HepG2 (cell line): Measurements from ENCODE around the gene OPN1LW. TPM values are rescaled to one million over a fixed set of nuclear protein-coding genes. Genes with fewer than 3 reads are reported as not detected.

ENCODE experiments used
- polyA plus RNA-seq, 8 experiments: library from polyadenylated mRNA; depleted of rRNA in 3 of 8; stranded (reverse) in 7 of 8; unstranded in 1 of 8; fragments of >200 nt; fragmentation: Illumina TruSeq in 4 of 8; extraction: Trizol in 4 of 8; gene quantifications; 2 replicates each; pipeline versions ENCODE4 v1.2.1 to v1.2.3, GENCODE V29; 2011 to 2016; ENCODE audit warnings: low read depth in 4 of 8, missing spikeins in 1 of 8, mixed read lengths in 1 of 8; ENCODE audit not compliant: insufficient read depth in 1 of 8
- total RNA-seq, 5 experiments: library from RNA; depleted of rRNA; stranded (reverse); fragments of >200 nt; fragmentation: Illumina TruSeq; extraction: Trizol; gene quantifications; 2 replicates each; pipeline ENCODE4 v1.2.3, GENCODE V29; 2016; ENCODE audit warnings: low read depth in 1 of 5

OPN1LW gene
- total and polyA plus RNA-seq, 2 of the 13 experiments (the other 11 are each of a cell fraction or from before 2014, with no cell fraction given) = not detected

Other genes with a start within 250 kb of the OPN1LW start
- gene AVPR2, start 239.6 kb upstream of the OPN1LW start, total RNA-seq (2016; rRNA removed; fragmentation: Illumina TruSeq; extraction: Trizol) = not detected in 2 replicates
- not detected in 2 replicates for gene AVPR2, start 239.6 kb upstream of the OPN1LW start, polyA plus RNA-seq (2011; rRNA removed)
- gene ARHGAP4, start 218.0 kb upstream of the OPN1LW start, total RNA-seq (2016; rRNA removed; fragmentation: Illumina TruSeq; extraction: Trizol) = 0.64 TPM in 1 of 2 replicates, not detected in the other
- gene ARHGAP4, start 218.0 kb upstream of the OPN1LW start, polyA plus RNA-seq (2011; rRNA removed) = 0.57 and 1.1 TPM in 2 replicates
- 51.1 and 51.7 TPM in 2 replicates for gene NAA10, start 209.2 kb upstream of the OPN1LW start, total RNA-seq (2016; rRNA removed; fragmentation: Illumina TruSeq; extraction: Trizol)
- gene NAA10, start 209.2 kb upstream of the OPN1LW start, polyA plus RNA-seq (2011; rRNA removed) = 49.1 and 49.2 TPM in 2 replicates
- gene RENBP, start 199.6 kb upstream of the OPN1LW start, total RNA-seq (2016; rRNA removed; fragmentation: Illumina TruSeq; extraction: Trizol) = 0.77 and 1.4 TPM in 2 replicates
- gene RENBP, start 199.6 kb upstream of the OPN1LW start, polyA plus RNA-seq (2011; rRNA removed) = 2.0 and 2.6 TPM in 2 replicates
- gene HCFC1, start 172.4 kb upstream of the OPN1LW start, total RNA-seq (2016; rRNA removed; fragmentation: Illumina TruSeq; extraction: Trizol) = 17.8 and 24.0 TPM in 2 replicates
- gene HCFC1, start 172.4 kb upstream of the OPN1LW start, polyA plus RNA-seq (2011; rRNA removed) = 5.8 TPM in 2 replicates
- 1.7 and 2.2 TPM in 2 replicates for gene TMEM187, start 171.5 kb upstream of the OPN1LW start, total RNA-seq (2016; rRNA removed; fragmentation: Illumina TruSeq; extraction: Trizol)
- 6.2 and 6.7 TPM in 2 replicates for gene TMEM187, start 171.5 kb upstream of the OPN1LW start, polyA plus RNA-seq (2011; rRNA removed)
- 69.8 and 77.3 TPM in 2 replicates for gene IRAK1, start 124.3 kb upstream of the OPN1LW start, total RNA-seq (2016; rRNA removed; fragmentation: Illumina TruSeq; extraction: Trizol)
- 57.7 and 83.5 TPM in 2 replicates for gene IRAK1, start 124.3 kb upstream of the OPN1LW start, polyA plus RNA-seq (2011; rRNA removed)
- 16.4 and 18.1 TPM in 2 replicates for gene MECP2, start 46.5 kb upstream of the OPN1LW start, total RNA-seq (2016; rRNA removed; fragmentation: Illumina TruSeq; extraction: Trizol)
- gene MECP2, start 46.5 kb upstream of the OPN1LW start, polyA plus RNA-seq (2011; rRNA removed) = 7.9 and 8.0 TPM in 2 replicates
- not detected in 2 replicates for gene OPN1MW, start 38.4 kb downstream of the OPN1LW start, total RNA-seq (2016; rRNA removed; fragmentation: Illumina TruSeq; extraction: Trizol)
- gene OPN1MW, start 38.4 kb downstream of the OPN1LW start, polyA plus RNA-seq (2011; rRNA removed) = not detected in 2 replicates
- gene OPN1MW2, start 75.5 kb downstream of the OPN1LW start, total RNA-seq (2016; rRNA removed; fragmentation: Illumina TruSeq; extraction: Trizol) = not detected in 2 replicates
- gene OPN1MW2, start 75.5 kb downstream of the OPN1LW start, polyA plus RNA-seq (2011; rRNA removed) = not detected in 2 replicates
- not detected in 2 replicates for gene OPN1MW3, start 113.3 kb downstream of the OPN1LW start, total RNA-seq (2016; rRNA removed; fragmentation: Illumina TruSeq; extraction: Trizol)
- gene OPN1MW3, start 113.3 kb downstream of the OPN1LW start, polyA plus RNA-seq (2011; rRNA removed) = not detected in 2 replicates
- gene TEX28, start 150.9 kb downstream of the OPN1LW start, total RNA-seq (2016; rRNA removed; fragmentation: Illumina TruSeq; extraction: Trizol) = not detected in 2 replicates
- not detected in 2 replicates for gene TEX28, start 150.9 kb downstream of the OPN1LW start, polyA plus RNA-seq (2011; rRNA removed)
- gene TKTL1, start 151.6 kb downstream of the OPN1LW start, total RNA-seq (2016; rRNA removed; fragmentation: Illumina TruSeq; extraction: Trizol) = not detected in 2 replicates
- not detected in 2 replicates for gene TKTL1, start 151.6 kb downstream of the OPN1LW start, polyA plus RNA-seq (2011; rRNA removed)
- gene FLNA, start 230.4 kb downstream of the OPN1LW start, total RNA-seq (2016; rRNA removed; fragmentation: Illumina TruSeq; extraction: Trizol) = 119 and 174 TPM in 2 replicates
- gene FLNA, start 230.4 kb downstream of the OPN1LW start, polyA plus RNA-seq (2011; rRNA removed) = 83.4 and 117 TPM in 2 replicates
- gene EMD, start 235.1 kb downstream of the OPN1LW start, total RNA-seq (2016; rRNA removed; fragmentation: Illumina TruSeq; extraction: Trizol) = 10.4 and 14.5 TPM in 2 replicates
- gene EMD, start 235.1 kb downstream of the OPN1LW start, polyA plus RNA-seq (2011; rRNA removed) = 14.9 and 19.1 TPM in 2 replicates